KMS-11 (cell line): ENCODE data around the gene BRMS1L.

Source experiments
- H2AFZ ChIP-seq: fragments of 200-600 bp; sonication (generic); 2 replicates; pipeline ENCODE4 v1.6.1; 2016; ENCODE audit warnings: antibody characterized with exemption, mixed run types, low read depth
- H3K27ac ChIP-seq: fragments of 200-600 bp; sonication (generic); 2 replicates; pipeline ENCODE4 v1.6.1; 2016; ENCODE audit warnings: mild to moderate bottlenecking, mixed run types
- H3K27me3 ChIP-seq: fragments of 200-600 bp; sonication (generic); 2 replicates; pipeline ENCODE4 v1.6.1; 2017; ENCODE audit warnings: mild to moderate bottlenecking, low read depth, mixed run types, moderate library complexity; ENCODE audit not compliant: insufficient read depth
- H3K36me3 ChIP-seq: fragments of 200-600 bp; sonication (generic); 2 replicates; pipeline ENCODE4 v1.6.1; 2017; ENCODE audit warnings: mild to moderate bottlenecking, mixed run types; ENCODE audit not compliant: insufficient read depth
- H3K4me1 ChIP-seq: fragments of 200-600 bp; sonication (generic); 2 replicates; pipeline ENCODE4 v1.6.1; 2016; ENCODE audit warnings: mild to moderate bottlenecking, low read depth, mixed run types; ENCODE audit not compliant: poor library complexity, severe bottlenecking
- H3K4me2 ChIP-seq: fragments of 200-600 bp; sonication (generic); 2 replicates; pipeline ENCODE4 v1.7.0; 2016; ENCODE audit warnings: mild to moderate bottlenecking, mixed run types
- H3K4me3 ChIP-seq: fragments of 200-600 bp; sonication (generic); IDR thresholded peaks from 2 replicates; pipeline ENCODE4 v1.6.1; 2017; ENCODE audit warnings: low read depth, low read length, mixed read lengths; ENCODE audit not compliant: insufficient read depth
- H3K79me2 ChIP-seq: fragments of 200-600 bp; sonication (generic); 2 replicates; pipeline ENCODE4 v1.6.1; 2016; ENCODE audit warnings: low read depth, mixed run types; ENCODE audit not compliant: insufficient read depth
- H3K9ac ChIP-seq: fragments of 200-600 bp; sonication (generic); 2 replicates; pipeline ENCODE4 v1.6.1; 2016; ENCODE audit warnings: mild to moderate bottlenecking, mixed run types
- H4K20me1 ChIP-seq: fragments of 200-600 bp; sonication (generic); 2 replicates; pipeline ENCODE4 v1.6.1; 2016; ENCODE audit warnings: mild to moderate bottlenecking, mixed run types; ENCODE audit not compliant: insufficient read depth
- TF ChIP-seq, protein P1 (sequence below): fragments of 200-600 bp; sonication (generic); conservative IDR thresholded peaks from 2 replicates; pipeline ENCODE4 v1.6.1; 2017; ENCODE audit warnings: low read depth, mild to moderate bottlenecking, antibody characterized with exemption, low read length, moderate library complexity, mixed read lengths

Gene BRMS1L

DNA sequence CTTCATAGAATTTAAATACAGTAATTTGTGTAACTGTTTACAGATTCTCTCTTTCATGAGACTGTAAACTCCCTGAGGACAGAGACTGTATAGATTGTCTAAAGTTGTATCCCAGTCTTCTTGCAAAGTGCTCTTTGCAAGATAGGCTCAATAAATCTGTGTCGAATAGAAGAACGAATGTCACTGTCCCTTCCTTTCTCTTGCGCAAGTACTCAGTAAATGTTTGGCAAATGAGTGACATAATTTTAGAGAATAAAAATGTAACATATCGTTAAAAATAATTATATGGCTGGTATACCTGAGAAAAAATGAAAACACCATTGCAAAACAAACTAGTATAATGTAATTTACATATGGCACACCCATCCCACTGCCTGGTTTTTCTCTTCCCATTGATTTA lies 15.2 kb upstream of the BRMS1L start:
- H3K36me3 ChIP-seq, result no peaks in the 10 kb centered on the region
- no peak overlapping the region for H3K4me3 ChIP-seq
- peaks cover 21% of the 10 kb centered on the region for H3K4me1 ChIP-seq
- no peak overlapping the region for H3K4me2 ChIP-seq
- no peaks in the 10 kb centered on the region for H4K20me1 ChIP-seq
- peaks cover 18% of the 10 kb centered on the region; the same call in 1 of the 2 replicates for H3K79me2 ChIP-seq
- H2AFZ ChIP-seq, result no peak overlapping the region
- no peak overlapping the region for H3K9ac ChIP-seq
- TF ChIP-seq, protein P1, sequence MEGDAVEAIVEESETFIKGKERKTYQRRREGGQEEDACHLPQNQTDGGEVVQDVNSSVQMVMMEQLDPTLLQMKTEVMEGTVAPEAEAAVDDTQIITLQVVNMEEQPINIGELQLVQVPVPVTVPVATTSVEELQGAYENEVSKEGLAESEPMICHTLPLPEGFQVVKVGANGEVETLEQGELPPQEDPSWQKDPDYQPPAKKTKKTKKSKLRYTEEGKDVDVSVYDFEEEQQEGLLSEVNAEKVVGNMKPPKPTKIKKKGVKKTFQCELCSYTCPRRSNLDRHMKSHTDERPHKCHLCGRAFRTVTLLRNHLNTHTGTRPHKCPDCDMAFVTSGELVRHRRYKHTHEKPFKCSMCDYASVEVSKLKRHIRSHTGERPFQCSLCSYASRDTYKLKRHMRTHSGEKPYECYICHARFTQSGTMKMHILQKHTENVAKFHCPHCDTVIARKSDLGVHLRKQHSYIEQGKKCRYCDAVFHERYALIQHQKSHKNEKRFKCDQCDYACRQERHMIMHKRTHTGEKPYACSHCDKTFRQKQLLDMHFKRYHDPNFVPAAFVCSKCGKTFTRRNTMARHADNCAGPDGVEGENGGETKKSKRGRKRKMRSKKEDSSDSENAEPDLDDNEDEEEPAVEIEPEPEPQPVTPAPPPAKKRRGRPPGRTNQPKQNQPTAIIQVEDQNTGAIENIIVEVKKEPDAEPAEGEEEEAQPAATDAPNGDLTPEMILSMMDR, result no peak
- H3K27me3 ChIP-seq, result no peaks in the 10 kb centered on the region
- no peak overlapping the region for H3K27ac ChIP-seq

DNA sequence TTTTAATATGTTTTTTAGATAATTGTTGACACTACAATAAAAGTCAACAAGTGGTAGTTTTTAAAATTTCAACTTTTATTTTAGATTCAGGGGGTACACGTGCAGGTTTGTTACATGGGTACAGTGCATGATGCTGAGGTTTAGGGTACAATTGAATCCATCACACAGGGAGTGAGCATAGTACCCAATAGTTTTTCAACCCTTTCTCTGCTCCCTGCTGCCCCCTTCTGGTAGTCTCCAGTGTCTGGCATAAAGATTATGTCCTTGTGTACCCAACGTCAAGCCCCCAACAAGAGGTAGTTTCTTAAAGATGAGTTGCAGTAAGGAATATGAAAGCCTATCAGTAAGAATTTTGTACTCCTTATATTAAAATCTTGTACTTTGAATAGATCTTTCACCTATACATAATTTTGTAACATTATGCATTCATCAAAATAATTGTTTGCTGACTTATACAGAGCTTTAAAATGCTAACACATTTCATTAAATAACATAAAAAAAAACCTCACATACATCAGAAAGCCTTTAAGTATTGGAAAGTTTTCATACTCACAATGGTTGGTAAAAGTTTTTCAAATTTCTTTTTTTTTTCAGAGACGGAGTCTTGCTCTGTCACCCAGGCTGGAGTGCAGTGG lies 11.7 kb upstream of the BRMS1L start:
- H3K4me3 ChIP-seq, result no peak overlapping the region
- TF ChIP-seq, protein P1, result peak; percentile 72
- no peaks in the 10 kb centered on the region for H3K36me3 ChIP-seq
- H3K27me3 ChIP-seq, result no peaks in the 10 kb centered on the region
- no peak overlapping the region for H3K4me2 ChIP-seq
- H3K4me1 ChIP-seq, result peaks cover 2% of the 10 kb centered on the region
- H3K9ac ChIP-seq, result no peak overlapping the region
- H3K27ac ChIP-seq, result no peak overlapping the region
- no peaks in the 10 kb centered on the region for H3K79me2 ChIP-seq
- H2AFZ ChIP-seq, result no peak overlapping the region
- no peaks in the 10 kb centered on the region for H4K20me1 ChIP-seq

DNA sequence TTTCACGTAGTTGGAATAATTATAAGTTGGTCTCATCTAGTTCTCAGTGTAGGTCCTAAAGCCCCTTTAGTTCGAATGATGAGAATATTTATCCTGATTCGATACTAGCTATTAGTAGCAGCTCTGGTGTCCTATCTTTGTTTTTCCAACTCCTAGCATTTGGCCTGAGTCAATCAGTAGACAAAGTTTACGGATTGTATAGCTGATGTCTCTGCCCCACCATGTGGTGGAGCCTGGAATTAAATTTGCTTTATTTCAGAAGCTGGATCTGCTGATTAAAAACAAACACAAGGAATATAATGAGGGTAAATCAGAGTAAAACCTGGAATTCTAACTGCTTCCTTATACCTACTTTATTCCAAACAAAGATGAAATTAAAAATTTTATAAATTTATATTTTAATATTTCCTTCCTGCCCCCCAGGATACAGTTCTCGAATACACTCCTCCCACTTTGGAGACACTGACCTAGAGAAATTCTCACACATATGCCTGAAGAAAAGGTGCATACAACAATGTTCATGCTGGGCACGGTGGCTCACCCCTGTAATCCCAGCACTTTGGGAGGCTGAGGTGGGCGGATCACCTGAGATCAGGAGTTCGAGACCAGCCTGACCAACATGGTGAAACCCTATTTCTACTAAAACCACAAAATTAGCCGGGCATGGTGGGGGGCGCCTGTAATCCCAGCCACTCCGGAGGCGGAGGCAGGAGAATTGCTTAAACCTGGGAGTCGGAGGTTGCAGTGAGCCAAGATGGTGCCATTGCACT lies 7.6 kb upstream of the BRMS1L start:
- H3K9ac ChIP-seq, result no peak overlapping the region
- no peaks in the 10 kb centered on the region for H3K27me3 ChIP-seq
- no peaks in the 10 kb centered on the region for H3K79me2 ChIP-seq
- H4K20me1 ChIP-seq, result no peaks in the 10 kb centered on the region
- TF ChIP-seq, protein P1, result peak; percentile 38; the same call in 1 of the 2 replicates
- H3K27ac ChIP-seq, result no peak overlapping the region
- no peak overlapping the region for H3K4me3 ChIP-seq
- H2AFZ ChIP-seq, result no peak overlapping the region
- no peak overlapping the region for H3K4me2 ChIP-seq
- H3K36me3 ChIP-seq, result no peaks in the 10 kb centered on the region
- H3K4me1 ChIP-seq, result no peaks in the 10 kb centered on the region

DNA sequence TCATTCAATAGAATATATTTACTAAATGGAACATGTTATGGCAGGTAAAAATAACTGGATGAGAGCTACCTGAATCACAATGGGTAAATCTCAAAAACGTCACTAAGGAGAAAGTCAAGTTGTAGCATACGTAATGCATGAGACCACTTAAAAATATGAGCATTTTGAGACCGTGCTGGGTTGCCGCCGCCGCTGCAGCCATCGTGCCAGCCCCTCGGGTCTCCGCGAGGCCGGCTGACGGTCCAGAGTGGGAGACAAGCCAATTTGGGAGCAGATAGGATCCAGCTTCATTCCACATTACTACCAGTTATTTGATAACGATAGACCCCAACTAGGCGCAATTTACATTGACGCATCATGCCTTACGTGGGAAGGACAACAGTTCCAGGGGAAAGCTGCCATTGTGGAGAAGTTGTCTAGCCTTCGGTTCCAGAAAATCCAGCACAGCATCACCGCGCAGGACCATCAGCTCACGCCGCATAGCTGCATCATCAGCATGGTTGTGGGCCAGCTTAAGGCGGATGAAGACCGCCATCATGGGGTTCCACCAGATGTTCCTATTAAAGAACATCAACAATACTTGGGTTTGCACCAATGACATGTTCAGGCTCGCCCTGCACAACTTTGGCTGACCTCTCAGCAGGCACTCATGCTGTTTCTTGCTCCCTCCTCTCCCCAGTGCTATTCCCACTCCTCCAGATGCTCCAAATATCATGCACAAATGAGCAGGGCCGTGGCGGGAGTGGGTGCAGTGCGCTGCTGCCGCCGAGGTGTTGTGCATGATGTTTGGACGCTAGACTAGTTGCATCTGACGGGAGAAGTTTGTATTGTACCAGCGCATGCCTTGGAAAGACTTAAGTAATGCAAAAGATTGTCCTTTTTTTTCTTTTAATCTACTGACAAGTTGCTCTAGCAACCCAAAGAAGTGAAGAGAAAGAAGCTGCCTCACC lies 6.3 kb upstream of the BRMS1L start:
- no peak overlapping the region for H3K4me3 ChIP-seq
- H3K79me2 ChIP-seq, result no peaks in the 10 kb centered on the region
- H4K20me1 ChIP-seq, result no peaks in the 10 kb centered on the region
- H3K4me1 ChIP-seq, result no peaks in the 10 kb centered on the region
- TF ChIP-seq, protein P1, result no peak
- no peak overlapping the region for H2AFZ ChIP-seq
- H3K36me3 ChIP-seq, result no peaks in the 10 kb centered on the region
- no peak overlapping the region for H3K4me2 ChIP-seq
- no peak overlapping the region for H3K27ac ChIP-seq
- H3K27me3 ChIP-seq, result no peaks in the 10 kb centered on the region
- H3K9ac ChIP-seq, result no peak overlapping the region
